Erythroblast (primary cell): ENCODE results near the gene DNAJC22.
A peak's percentile ranks its signal among the peaks of the same experiment; 100 is the strongest.

Source experiments
- DNase-seq, 2 experiments: peaks; one replicate each; lab custom pipeline; 2025; lab: John Stamatoyannopoulos, UW
- GATA1 ChIP-seq: IDR thresholded peaks from 2 replicates; pipeline ENCODE4 v1.6.1; 2011; ENCODE audit warnings: low read depth, mild to moderate bottlenecking, control low read depth, low read length, moderate library complexity
- POLR2A ChIP-seq: IDR thresholded peaks from 2 replicates; pipeline ENCODE4 v1.6.1; 2011; ENCODE audit warnings: mild to moderate bottlenecking, low read length

DNAJC22 gene

GRCh38 chr12:49345825-49346658 is 646 bp upstream of the DNAJC22 start:
- TF ChIP-seq POLR2A: no peak
- TF ChIP-seq GATA1: no peak
- DNase-seq: no peak

GRCh38 chr12:49347311-49348193 is 864 bp downstream of the DNAJC22 start:
- TF ChIP-seq POLR2A: no peak
- TF ChIP-seq GATA1: no peak
- peak; percentile 63 to 79 for DNase-seq

- TF ChIP-seq POLR2A (no peak), GATA1 (no peak)
- no peak for DNase-seq
These were observed 2.1 kb downstream of the DNAJC22 start for GRCh38 chr12:49348781-49349180.

- DNase-seq: no peak
- TF ChIP-seq POLR2A (no peak), GATA1 (no peak)
These were observed 2.6 kb downstream of the DNAJC22 start for GRCh38 chr12:49349266-49349665.

GRCh38 chr12:49352351-49352750 is 5.7 kb downstream of the DNAJC22 start:
- no peak for DNase-seq
- no peak for TF ChIP-seq POLR2A
- TF ChIP-seq GATA1: no peak

- DNase-seq: no peak
- TF ChIP-seq GATA1: no peak
- TF ChIP-seq POLR2A: no peak
These were observed 9.2 kb downstream of the DNAJC22 start for GRCh38 chr12:49355913-49356312.

- TF ChIP-seq GATA1 (no peak), POLR2A (no peak)
- DNase-seq: peak; percentile 42 to 57
These were observed 10.5 kb downstream of the DNAJC22 start for GRCh38 chr12:49357103-49357678.

- no peak for TF ChIP-seq GATA1
- peak; percentile 78 to 87 for DNase-seq
These were observed 11.9 kb downstream of the DNAJC22 start for GRCh38 chr12:49358483-49359141.

- no peak for DNase-seq
- TF ChIP-seq POLR2A (no peak), GATA1 (no peak)
These were observed 13.0 kb downstream of the DNAJC22 start for GRCh38 chr12:49359671-49360070.

GRCh38 chr12:49362077-49362476 is 15.4 kb downstream of the DNAJC22 start:
- TF ChIP-seq GATA1 (no peak), POLR2A (no peak)
- DNase-seq: no peak

GRCh38 chr12:49364989-49365388 is 18.3 kb downstream of the DNAJC22 start:
- DNase-seq: no peak
- TF ChIP-seq GATA1: no peak
- TF ChIP-seq POLR2A: no peak

GRCh38 chr12:49365542-49365941 is 18.9 kb downstream of the DNAJC22 start:
- DNase-seq: peak; percentile 47 to 65
- TF ChIP-seq GATA1 (no peak), POLR2A (no peak)

GRCh38 chr12:49366096-49366651 is 19.5 kb downstream of the DNAJC22 start:
- DNase-seq: peak in 1 of 2 experiments; percentile 79
- TF ChIP-seq POLR2A: no peak
- TF ChIP-seq GATA1: no peak
